ENCODE results near the gene NMRK1. TPM values are rescaled to one million over a fixed set of nuclear protein-coding genes. Genes with fewer than 3 reads are reported as not detected.

Gene NMRK1
- total and polyA plus RNA-seq, 2 donors (not counting 3 experiments of a cell fraction or from before 2014, with no cell fraction given) = 24.3 to 32.6 TPM

DNA sequence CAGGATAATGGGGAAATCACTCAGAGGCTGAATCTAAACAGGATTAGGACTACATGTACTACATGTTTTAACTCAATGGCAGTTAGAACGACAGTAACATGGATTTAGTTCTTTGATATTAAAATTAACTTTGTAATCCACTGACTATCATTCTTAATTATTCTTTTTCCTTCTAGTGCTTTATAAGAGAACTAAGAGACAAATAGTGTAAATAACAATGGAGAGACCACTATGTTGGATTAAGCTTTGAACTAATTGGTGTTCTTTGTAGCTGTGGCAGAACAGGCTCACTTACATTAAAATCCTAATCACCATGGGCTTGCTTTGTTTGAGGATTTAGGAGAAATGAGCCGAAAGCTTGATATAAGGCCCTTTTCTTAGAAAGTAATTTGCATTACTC, 18.8 kb downstream of the NMRK1 start:
- CTCF ChIA-PET = interaction anchor here (1.3 to 1.8 kb wide), 2 partner anchors 295 to 299 kb away, joined by 3 to 4 read pairs; no protein-coding TSS in a partner anchor
- Histone ChIP-seq H2AFZ (ENCODE audit: low read depth, low read length) (no peak overlapping the region), H3K79me2 (ENCODE audit: control insufficient read depth, insufficient read depth, low read length) (no peaks in the 10 kb centered on the region), H3K9me3 (replicated peaks; ENCODE audit: control insufficient read depth, insufficient read depth, low read length) (no peaks in the 10 kb centered on the region), H4K20me1 (replicated peaks; ENCODE audit: control insufficient read depth, extremely low read depth, insufficient read depth, low read length) (no peaks in the 10 kb centered on the region), H3K4me2 (ENCODE audit: insufficient read depth, low read length) (no peak overlapping the region), H3K4me1 (ENCODE audit: control insufficient read depth, extremely low read depth, insufficient read depth, low read length) (no peaks in the 10 kb centered on the region), H3K9me1 (replicated peaks; ENCODE audit: control insufficient read depth, extremely low read depth, insufficient read depth, low read length) (no peaks in the 10 kb centered on the region), H3K36me3 (ENCODE audit: control insufficient read depth in 2 of 2, extremely low read depth in 1 of 2, insufficient read depth in 2 of 2, low read length in 2 of 2) (peaks cover 0 to 15% of the 10 kb centered on the region in 2 experiments), H3K4me3 (replicated peaks in 1 of 3; ENCODE audit: insufficient read depth in 1 of 3, low read depth in 1 of 3, low read length in 3 of 3) (no peak overlapping the region), H3K9ac (replicated peaks; ENCODE audit: extremely low read depth, insufficient read depth, low read length) (no peak overlapping the region), H3K27me3 (ENCODE audit: control insufficient read depth in 2 of 2, insufficient read depth in 2 of 2, low read length in 2 of 2) (no peaks in the 10 kb centered on the region), H3K27ac (ENCODE audit: insufficient read depth, low read depth, low read length) (no peak overlapping the region)
- BruUV-seq (replicated peaks) = no TSS peak
- DNase-seq (ENCODE audit: low read depth, low spot score) (no peak), FAIRE-seq (no peak)
- intact Hi-C loops (cut with micrococcal nuclease) (no loop called here), dilution Hi-C loops (cut with MboI; ENCODE audit: extremely low pct_ligation_motif_present, low sequenced_read_pairs) (loop anchor here (25.0 kb wide), 1 partner anchor 282 kb away; no protein-coding TSS in a partner anchor)
- POLR2A ChIA-PET = no interaction called here
- TF ChIP-seq GATA2 (IDR thresholded peaks at IDR 0.05; ENCODE audit: insufficient read depth, insufficient read length, low read depth, low read length) (no peak), POLR2AphosphoS5 (IDR thresholded peaks at IDR 0.05; ENCODE audit: insufficient read depth, low read depth, low read length) (no peak), EZH2 (IDR thresholded peaks at IDR 0.05; ENCODE audit: borderline replicate concordance, low read depth, low read length, severe bottlenecking) (no peak), MYC (IDR thresholded peaks at IDR 0.05; ENCODE audit: low read depth, low read length) (no peak), FOS (IDR thresholded peaks at IDR 0.05; ENCODE audit: borderline replicate concordance, insufficient read depth, low read length) (no peak), JUN (IDR thresholded peaks at IDR 0.05; ENCODE audit: borderline replicate concordance, insufficient read depth, insufficient read length, low read depth) (no peak), POLR2A (IDR thresholded peaks at IDR 0.05; ENCODE audit: low read depth, low read length) (no peak)
- TF ChIP-seq, protein P1, sequence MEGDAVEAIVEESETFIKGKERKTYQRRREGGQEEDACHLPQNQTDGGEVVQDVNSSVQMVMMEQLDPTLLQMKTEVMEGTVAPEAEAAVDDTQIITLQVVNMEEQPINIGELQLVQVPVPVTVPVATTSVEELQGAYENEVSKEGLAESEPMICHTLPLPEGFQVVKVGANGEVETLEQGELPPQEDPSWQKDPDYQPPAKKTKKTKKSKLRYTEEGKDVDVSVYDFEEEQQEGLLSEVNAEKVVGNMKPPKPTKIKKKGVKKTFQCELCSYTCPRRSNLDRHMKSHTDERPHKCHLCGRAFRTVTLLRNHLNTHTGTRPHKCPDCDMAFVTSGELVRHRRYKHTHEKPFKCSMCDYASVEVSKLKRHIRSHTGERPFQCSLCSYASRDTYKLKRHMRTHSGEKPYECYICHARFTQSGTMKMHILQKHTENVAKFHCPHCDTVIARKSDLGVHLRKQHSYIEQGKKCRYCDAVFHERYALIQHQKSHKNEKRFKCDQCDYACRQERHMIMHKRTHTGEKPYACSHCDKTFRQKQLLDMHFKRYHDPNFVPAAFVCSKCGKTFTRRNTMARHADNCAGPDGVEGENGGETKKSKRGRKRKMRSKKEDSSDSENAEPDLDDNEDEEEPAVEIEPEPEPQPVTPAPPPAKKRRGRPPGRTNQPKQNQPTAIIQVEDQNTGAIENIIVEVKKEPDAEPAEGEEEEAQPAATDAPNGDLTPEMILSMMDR (IDR thresholded peaks at IDR 0.05; ENCODE audit: extremely low read depth in 1 of 2, insufficient read depth in 1 of 2, low read depth in 1 of 2, low read length in 2 of 2) = no peak
- TF ChIP-seq, protein P2, sequence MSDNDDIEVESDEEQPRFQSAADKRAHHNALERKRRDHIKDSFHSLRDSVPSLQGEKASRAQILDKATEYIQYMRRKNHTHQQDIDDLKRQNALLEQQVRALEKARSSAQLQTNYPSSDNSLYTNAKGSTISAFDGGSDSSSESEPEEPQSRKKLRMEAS (IDR thresholded peaks at IDR 0.05; ENCODE audit: insufficient read depth, insufficient read length) = no peak

Data from endothelial cell of umbilical vein (primary cell).